Tibial nerve (tissue), 3 donors: Measurements from ENCODE around the gene MAGEH1.

ENCODE experiments used
- POLR2A ChIP-seq, 2 donors: fragments of 450-650 bp; IDR thresholded peaks; one replicate each; pipeline ENCODE4 v1.6.1; 2017; ENCODE audit warnings: antibody characterized with exemption in 2 of 2, mild to moderate bottlenecking in 2 of 2, moderate library complexity in 2 of 2
- TF ChIP-seq, protein P1 (sequence below), 5 experiments: fragments of 200-600 bp in 3 of 5; fragments of 450-650 bp in 2 of 5; sonication (generic) in 3 of 5; IDR thresholded peaks; one replicate each; pipeline ENCODE4 v1.5.1; 2016 to 2019; ENCODE audit warnings: antibody characterized with exemption in 5 of 5, mild to moderate bottlenecking in 3 of 5, moderate library complexity in 2 of 5

DNA sequence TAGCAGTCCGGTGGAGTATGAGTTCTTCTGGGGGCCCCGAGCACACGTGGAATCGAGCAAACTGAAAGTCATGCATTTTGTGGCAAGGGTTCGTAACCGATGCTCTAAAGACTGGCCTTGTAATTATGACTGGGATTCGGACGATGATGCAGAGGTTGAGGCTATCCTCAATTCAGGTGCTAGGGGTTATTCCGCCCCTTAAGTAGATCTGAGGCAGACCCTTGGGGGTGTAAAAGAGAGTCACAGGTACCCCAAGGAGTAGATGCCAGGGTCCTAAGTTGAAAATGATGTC lies 852 bp downstream of the MAGEH1 start:
- TF ChIP-seq, protein P1, sequence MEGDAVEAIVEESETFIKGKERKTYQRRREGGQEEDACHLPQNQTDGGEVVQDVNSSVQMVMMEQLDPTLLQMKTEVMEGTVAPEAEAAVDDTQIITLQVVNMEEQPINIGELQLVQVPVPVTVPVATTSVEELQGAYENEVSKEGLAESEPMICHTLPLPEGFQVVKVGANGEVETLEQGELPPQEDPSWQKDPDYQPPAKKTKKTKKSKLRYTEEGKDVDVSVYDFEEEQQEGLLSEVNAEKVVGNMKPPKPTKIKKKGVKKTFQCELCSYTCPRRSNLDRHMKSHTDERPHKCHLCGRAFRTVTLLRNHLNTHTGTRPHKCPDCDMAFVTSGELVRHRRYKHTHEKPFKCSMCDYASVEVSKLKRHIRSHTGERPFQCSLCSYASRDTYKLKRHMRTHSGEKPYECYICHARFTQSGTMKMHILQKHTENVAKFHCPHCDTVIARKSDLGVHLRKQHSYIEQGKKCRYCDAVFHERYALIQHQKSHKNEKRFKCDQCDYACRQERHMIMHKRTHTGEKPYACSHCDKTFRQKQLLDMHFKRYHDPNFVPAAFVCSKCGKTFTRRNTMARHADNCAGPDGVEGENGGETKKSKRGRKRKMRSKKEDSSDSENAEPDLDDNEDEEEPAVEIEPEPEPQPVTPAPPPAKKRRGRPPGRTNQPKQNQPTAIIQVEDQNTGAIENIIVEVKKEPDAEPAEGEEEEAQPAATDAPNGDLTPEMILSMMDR (IDR thresholded peaks at IDR 0.05): no peak
- no peak for TF ChIP-seq POLR2A (IDR thresholded peaks at IDR 0.05)
